ENCODE data around the gene TGM2. TPM values are rescaled to one million over a fixed set of nuclear protein-coding genes. Genes with fewer than 3 reads are reported as not detected.

TGM2 gene
- total and polyA plus RNA-seq, 2 experiments from 2014 or later = 119 to 275 TPM

GRCh38 chr20:38208088-38208487 is 43.0 kb upstream of the TGM2 start:
- Histone ChIP-seq H3K36me3 (no peaks in the 10 kb centered on the region), H3K27me3 (no peaks in the 10 kb centered on the region), H3K27ac (no peak overlapping the region), H3K4me3 (no peak overlapping the region), H3K4me1 (ENCODE audit: low read depth) (peaks cover 4% of the 10 kb centered on the region), H3K9me3 (ENCODE audit: low read depth) (no peaks in the 10 kb centered on the region)
- no peak for DNase-seq (ENCODE audit: low read depth in 1 of 2, low spot score in 1 of 2)
- TF ChIP-seq CTCF (IDR thresholded peaks at IDR 0.05; ENCODE audit: low read depth, low read length) = no peak

DNA sequence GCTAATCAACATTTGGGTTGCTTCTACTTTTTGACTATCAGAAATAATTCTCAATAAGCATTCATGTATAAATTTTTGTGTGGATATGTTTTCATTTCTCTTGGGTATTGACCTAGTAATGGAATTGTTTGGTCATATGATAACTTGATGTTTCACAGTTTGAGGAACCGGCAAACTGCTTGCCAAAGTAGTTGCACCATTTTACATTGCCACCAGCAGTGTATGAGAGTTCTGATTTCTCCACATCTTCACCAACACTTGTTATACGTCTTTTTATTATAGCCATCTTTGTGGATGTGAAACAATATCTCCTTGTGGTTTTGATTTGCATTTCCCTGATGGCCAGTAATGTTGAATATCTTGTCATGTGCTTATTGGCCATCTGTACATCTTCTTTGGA is 42.6 kb upstream of the TGM2 start:
- Histone ChIP-seq H3K27me3 (no peaks in the 10 kb centered on the region), H3K36me3 (no peaks in the 10 kb centered on the region), H3K4me1 (ENCODE audit: low read depth) (peaks cover 4% of the 10 kb centered on the region), H3K4me3 (no peak overlapping the region), H3K9me3 (ENCODE audit: low read depth) (no peaks in the 10 kb centered on the region), H3K27ac (no peak overlapping the region)
- TF ChIP-seq CTCF (IDR thresholded peaks at IDR 0.05; ENCODE audit: low read depth, low read length) = no peak
- DNase-seq (ENCODE audit: low read depth in 1 of 2, low spot score in 1 of 2) = no peak

GRCh38 chr20:38205001-38205400 is 39.9 kb upstream of the TGM2 start:
- no peak for TF ChIP-seq CTCF (IDR thresholded peaks at IDR 0.05; ENCODE audit: low read depth, low read length)
- Histone ChIP-seq H3K27ac (no peak overlapping the region), H3K36me3 (no peaks in the 10 kb centered on the region), H3K27me3 (no peaks in the 10 kb centered on the region), H3K4me3 (no peak overlapping the region), H3K4me1 (ENCODE audit: low read depth) (peaks cover 4% of the 10 kb centered on the region), H3K9me3 (ENCODE audit: low read depth) (no peaks in the 10 kb centered on the region)
- DNase-seq (ENCODE audit: low read depth in 1 of 2, low spot score in 1 of 2) = no peak

DNA sequence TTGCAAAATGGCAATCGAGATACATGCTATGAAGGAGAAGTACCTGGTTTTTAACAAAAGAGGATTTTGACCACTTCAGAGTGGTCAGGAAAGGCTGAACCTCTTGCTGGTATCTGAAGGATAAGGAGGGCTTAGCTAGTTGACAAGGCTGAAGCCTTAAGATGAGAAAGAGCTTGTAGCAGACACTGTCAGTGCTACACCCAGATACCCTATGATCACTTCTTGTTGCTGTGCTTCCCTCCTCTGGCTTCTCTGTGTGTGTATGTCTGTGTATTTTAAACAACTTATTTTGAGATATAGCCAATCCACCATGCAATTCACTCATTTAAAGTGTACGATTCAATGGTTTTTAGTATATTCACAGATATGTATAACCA is 38.9 kb upstream of the TGM2 start:
- H3K36me3 ChIP-seq = no peaks in the 10 kb centered on the region
- H3K9me3 ChIP-seq (ENCODE audit: low read depth) = no peaks in the 10 kb centered on the region
- no peaks in the 10 kb centered on the region for H3K27me3 ChIP-seq
- DNase-seq (ENCODE audit: low read depth in 1 of 2, low spot score in 1 of 2) = no peak
- no peak overlapping the region for H3K4me3 ChIP-seq
- TF ChIP-seq CTCF (IDR thresholded peaks at IDR 0.05; ENCODE audit: low read depth, low read length) = no peak
- H3K27ac ChIP-seq = no peak overlapping the region
- H3K4me1 ChIP-seq (ENCODE audit: low read depth) = peaks cover 4% of the 10 kb centered on the region

DNA sequence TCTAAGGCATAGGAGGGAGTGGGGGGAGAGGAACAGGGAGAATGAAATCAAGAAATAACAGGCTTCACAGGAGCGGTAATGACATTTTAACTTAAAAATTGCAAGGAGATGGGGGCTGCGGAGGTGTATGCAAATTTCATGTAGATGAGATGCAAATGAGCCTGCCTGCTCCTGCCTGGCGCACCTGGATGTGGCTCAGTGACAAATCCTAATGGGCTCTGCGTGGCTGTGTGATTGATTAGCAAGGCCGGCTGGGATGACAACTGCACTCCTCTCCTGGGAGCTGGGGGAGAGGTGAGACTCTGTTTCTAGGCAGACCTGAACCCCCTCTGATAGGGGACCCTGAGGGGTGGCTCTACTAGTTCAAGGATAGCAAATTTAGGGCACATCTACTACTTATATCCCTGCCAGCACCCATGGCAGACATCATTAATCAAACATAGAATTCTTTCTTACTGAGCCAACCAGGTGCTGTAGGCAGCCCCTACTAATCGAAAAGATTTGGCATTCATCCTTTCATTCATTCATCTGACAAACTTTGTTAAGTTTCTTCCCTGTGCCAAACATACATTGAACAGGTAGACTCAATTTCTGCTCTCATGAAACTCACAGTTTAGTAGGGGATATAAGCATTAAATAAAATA is 38.4 kb upstream of the TGM2 start:
- Histone ChIP-seq H3K36me3 (no peaks in the 10 kb centered on the region), H3K27ac (no peak overlapping the region), H3K9me3 (ENCODE audit: low read depth) (no peaks in the 10 kb centered on the region), H3K27me3 (no peaks in the 10 kb centered on the region), H3K4me1 (ENCODE audit: low read depth) (peaks cover 2% of the 10 kb centered on the region), H3K4me3 (no peak overlapping the region)
- no peak for TF ChIP-seq CTCF (IDR thresholded peaks at IDR 0.05; ENCODE audit: low read depth, low read length)
- no peak for DNase-seq (ENCODE audit: low read depth in 1 of 2, low spot score in 1 of 2)

DNA sequence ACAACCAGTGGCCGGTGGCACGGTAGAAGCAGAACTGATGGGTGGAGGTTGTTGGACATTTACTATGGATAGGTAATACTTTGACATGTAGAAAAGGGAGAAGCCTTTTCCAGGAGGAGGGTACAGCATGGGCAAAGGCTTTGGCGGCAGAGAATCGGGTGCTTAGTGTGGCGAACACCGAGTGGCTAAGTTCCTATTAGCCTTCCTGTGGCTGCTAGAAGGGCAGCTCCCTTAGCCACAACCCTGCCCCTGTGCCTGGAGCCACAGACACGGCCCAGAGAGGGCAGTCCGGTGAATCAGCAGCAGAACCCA is 37.9 kb upstream of the TGM2 start:
- Histone ChIP-seq H3K36me3 (no peaks in the 10 kb centered on the region), H3K4me1 (ENCODE audit: low read depth) (no peaks in the 10 kb centered on the region), H3K27ac (no peak overlapping the region), H3K9me3 (ENCODE audit: low read depth) (no peaks in the 10 kb centered on the region), H3K27me3 (no peaks in the 10 kb centered on the region), H3K4me3 (no peak overlapping the region)
- no peak for TF ChIP-seq CTCF (IDR thresholded peaks at IDR 0.05; ENCODE audit: low read depth, low read length)
- no peak for DNase-seq (ENCODE audit: low read depth in 1 of 2, low spot score in 1 of 2)

All from cardiac muscle cell (in vitro differentiated cells and primary cell).